ENCODE measurements around the gene FAM136A.

The FAM136A gene

DNA sequence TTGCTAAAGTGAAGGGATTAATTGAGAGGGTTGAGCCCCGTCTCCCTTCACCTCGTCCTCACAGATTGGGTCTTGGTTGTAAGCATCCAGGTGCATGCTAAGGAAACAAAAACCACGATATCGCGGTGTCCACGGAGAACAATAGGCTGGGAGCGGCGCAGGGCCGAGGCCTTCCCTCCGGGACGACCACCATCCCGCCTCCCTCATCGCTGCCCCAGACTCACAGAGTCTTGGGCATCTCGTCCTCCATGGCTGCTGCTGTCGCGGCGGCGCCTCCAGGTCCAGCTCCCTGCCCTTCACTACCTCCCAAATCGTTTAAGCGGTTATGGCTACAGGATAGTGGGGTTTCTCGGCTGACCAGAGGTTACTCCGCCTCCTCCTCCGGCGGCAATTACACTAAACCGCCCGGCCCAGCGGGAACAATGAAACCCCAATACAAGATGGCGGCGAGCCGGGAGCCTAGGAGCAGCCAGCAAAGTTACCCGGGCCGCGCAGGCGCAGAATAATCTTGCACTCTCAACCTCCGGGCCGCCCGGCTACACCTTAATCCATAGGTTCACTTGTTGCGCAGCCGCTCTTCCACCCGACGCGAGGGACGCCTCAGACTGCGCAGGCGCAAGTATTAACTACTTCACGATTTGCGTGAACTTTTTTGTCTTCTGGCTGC lies 53.6 kb downstream of the FAM136A start, which contains the start of gene TIA1:
TIA1 (minus strand) TSS at position 448 of the 667 bp plus-strand sequence; CDS start at position 250, 198 bp downstream.
- POLR2A ChIA-PET, result interaction anchor here (0.7 to 1.4 kb wide), 2 partner anchors 45 to 527 kb away, joined by 3 read pairs; partner anchors contain the start of gene SNRPG
- no peaks in the 10 kb centered on the region for H3K36me3 ChIP-seq (ENCODE audit: control insufficient read depth in 4 of 4, insufficient read depth in 4 of 4, low read length in 3 of 4)
- peak within 1 kb of the TSS; percentile 94 to 98 for H3K27ac ChIP-seq (ENCODE audit: insufficient read depth in 1 of 2, low read depth in 1 of 2, low read length in 2 of 2, poor library complexity in 1 of 2, severe bottlenecking in 2 of 2)
- CTCF ChIA-PET, result no interaction called here
- H3K9me3 ChIP-seq (ENCODE audit: control extremely low read depth in 1 of 5, control insufficient read depth in 4 of 5, insufficient read depth in 2 of 5, low read depth in 1 of 5, low read length in 4 of 5), result no peaks in the 10 kb centered on the region
- WGBS (ENCODE audit: insufficient coverage), result 0% methylated on average over 42 of the region's 47 CpGs
- H3K4me3 ChIP-seq (ENCODE audit: control insufficient read depth in 1 of 7, extremely low read depth in 1 of 7, insufficient read depth in 4 of 7, low read depth in 2 of 7, low read length in 6 of 7), result peak within 1 kb of the TSS; percentile 82 to 99 (median 97)
- H3K4me1 ChIP-seq (ENCODE audit: control extremely low read depth in 1 of 4, control insufficient read depth in 4 of 4, insufficient read depth in 4 of 4, low read length in 3 of 4), result peaks cover 8 to 25% (median 21%) of the 10 kb centered on the region in 4 experiments
- DNase-seq, result peak; percentile 98 to 99 (median 99)
- no peaks in the 10 kb centered on the region for H3K27me3 ChIP-seq (replicated peaks in 2 of 5; ENCODE audit: control insufficient read depth in 4 of 5, insufficient read depth in 5 of 5, low read length in 4 of 5)

DNA sequence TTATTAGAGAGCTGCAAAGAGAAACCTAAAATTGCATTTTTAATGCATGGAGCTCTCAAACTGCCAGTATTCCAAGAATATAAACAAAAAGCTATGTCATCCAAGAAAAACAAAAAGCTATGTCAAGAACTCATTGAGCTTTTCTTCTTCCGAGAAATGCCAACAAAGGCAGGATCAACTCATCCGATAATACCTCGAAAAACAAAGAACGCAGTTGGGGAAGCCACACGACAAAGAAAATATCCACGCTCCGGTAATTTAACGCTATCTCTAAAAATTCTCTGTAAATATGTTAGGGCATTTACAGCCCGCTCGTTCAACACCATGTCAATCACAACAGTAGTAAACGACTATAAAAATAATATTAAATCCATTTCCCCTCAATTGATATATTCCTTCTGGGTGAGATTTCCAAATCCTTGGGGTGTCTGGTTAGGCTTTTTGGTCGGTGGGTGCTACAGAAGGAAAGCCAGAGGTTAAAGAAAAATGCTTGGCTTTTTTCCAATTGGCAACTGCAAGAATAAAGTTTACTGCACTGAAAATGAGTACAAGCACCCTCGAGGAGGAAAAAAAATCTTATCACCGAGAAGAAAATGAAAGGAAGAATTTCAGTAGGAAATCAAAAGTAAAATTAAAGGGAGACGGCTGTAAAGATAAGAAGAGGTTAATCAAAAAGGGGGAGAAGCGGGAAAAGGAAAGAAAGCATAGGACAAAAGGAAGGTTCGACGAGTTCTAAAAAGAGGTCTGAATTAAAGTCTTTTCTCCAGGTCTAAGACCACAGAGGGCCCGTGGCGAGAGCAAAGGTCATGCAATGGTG lies 54.3 kb downstream of the FAM136A start:
- peak overlapping the region; percentile 94 to 98 for H3K27ac ChIP-seq (ENCODE audit: insufficient read depth in 1 of 2, low read depth in 1 of 2, low read length in 2 of 2, poor library complexity in 1 of 2, severe bottlenecking in 2 of 2)
- peaks cover 8 to 25% (median 21%) of the 10 kb centered on the region in 4 experiments for H3K4me1 ChIP-seq (ENCODE audit: control extremely low read depth in 1 of 4, control insufficient read depth in 4 of 4, insufficient read depth in 4 of 4, low read length in 3 of 4)
- H3K9me3 ChIP-seq (ENCODE audit: control extremely low read depth in 1 of 5, control insufficient read depth in 4 of 5, insufficient read depth in 2 of 5, low read depth in 1 of 5, low read length in 4 of 5), result no peaks in the 10 kb centered on the region
- ChIA-PET POLR2A (interaction anchor here (1.2 kb wide), 1 partner anchor 46 kb away, joined by 5 read pairs; the partner anchor contains the start of gene SNRPG), CTCF (interaction anchor here (0.6 to 1.0 kb wide), 2 partner anchors 24 to 35 kb away, joined by 3 read pairs; no protein-coding TSS in a partner anchor)
- peak in 2 of 3 donors; percentile 36 to 46 for DNase-seq
- WGBS (ENCODE audit: insufficient coverage), result 0% methylated on average over 13 of the region's 20 CpGs
- H3K36me3 ChIP-seq (ENCODE audit: control insufficient read depth in 4 of 4, insufficient read depth in 4 of 4, low read length in 3 of 4), result no peaks in the 10 kb centered on the region
- H3K4me3 ChIP-seq (ENCODE audit: control insufficient read depth in 1 of 7, extremely low read depth in 1 of 7, insufficient read depth in 4 of 7, low read depth in 2 of 7, low read length in 6 of 7), result peak overlapping the region; percentile 82 to 99 (median 97)
- H3K27me3 ChIP-seq (replicated peaks in 2 of 5; ENCODE audit: control insufficient read depth in 4 of 5, insufficient read depth in 5 of 5, low read length in 4 of 5), result no peaks in the 10 kb centered on the region
